PC-3 (cell line): ENCODE measurements around the gene GALNT2. TPM values are rescaled to one million over a fixed set of nuclear protein-coding genes. Genes with fewer than 3 reads are reported as not detected.

Experiments
- ATAC-seq: fragments of 200-7000 bp; cut with Tn5 transposase; 2 replicates; pipeline ENCODE4 v1.9.1; 2020; ENCODE audit warnings: mild to moderate bottlenecking, moderate library complexity
- BruUV-seq: library from RNA; stranded (reverse); fragments of 400-500 nt; replicated peaks from 2 replicates; lab custom pipeline; 2021; lab: Mats Ljungman, UMichigan
- CTCF ChIA-PET: fragments of 300-600 bp; sonication (Branson Sonifier 250); formaldehyde crosslinking; loops from one replicate; lab custom pipeline; 2022; ENCODE audit warnings: antibody characterized with exemption; lab: Charles Lee
- POLR2A ChIA-PET: fragments of 300-600 bp; sonication (Branson Sonifier 250); formaldehyde crosslinking; loops from one replicate; lab custom pipeline; 2022; ENCODE audit warnings: antibody characterized with exemption; ENCODE audit not compliant: unreplicated experiment; lab: Charles Lee
- DNase-seq: peaks from one replicate; pipeline ENCODE4 v3.0.0-alpha.2; 2015
- H2AFZ ChIP-seq: fragments of 300-600 bp; sonication (generic); 2 replicates; pipeline ENCODE4 v1.6.0; 2016; ENCODE audit warnings: antibody characterized with exemption, low read length
- H3F3A ChIP-seq: fragments of 300-600 bp; sonication (generic); one replicate; pipeline ENCODE4 v1.6.0; 2017; ENCODE audit warnings: antibody characterized with exemption, low read length, control low read depth, mild to moderate bottlenecking; ENCODE audit not compliant: unreplicated experiment
- H3K27ac ChIP-seq: fragments of 300-600 bp; sonication (generic); 2 replicates; pipeline ENCODE4 v1.5.1; 2016; ENCODE audit warnings: mild to moderate bottlenecking, low read length
- H3K27me3 ChIP-seq: fragments of 300-600 bp; sonication (generic); 2 replicates; pipeline ENCODE4 v1.6.1; 2016; ENCODE audit warnings: low read length, mixed read lengths
- H3K36me3 ChIP-seq: fragments of 300-600 bp; sonication (generic); 2 replicates; pipeline ENCODE4 v1.6.1; 2016; ENCODE audit warnings: low read depth, mixed run types, low read length, mixed read lengths
- H3K4me1 ChIP-seq: fragments of 300-600 bp; sonication (generic); 2 replicates; pipeline ENCODE4 v1.5.1; 2016; ENCODE audit warnings: low read length; ENCODE audit not compliant: insufficient read depth
- H3K4me2 ChIP-seq: fragments of 300-600 bp; sonication (generic); 2 replicates; pipeline ENCODE4 v1.6.0; 2016; ENCODE audit warnings: low read length
- H3K4me3 ChIP-seq: fragments of 300-600 bp; sonication (generic); 2 replicates; pipeline ENCODE4 v1.5.1; 2016; ENCODE audit warnings: mild to moderate bottlenecking, low read length, mixed read lengths
- H3K79me2 ChIP-seq: fragments of 300-600 bp; sonication (generic); 2 replicates; pipeline ENCODE4 v1.6.1; 2017; ENCODE audit warnings: low read length, mixed read lengths
- H3K9ac ChIP-seq: fragments of 300-600 bp; sonication (generic); 2 replicates; pipeline ENCODE4 v1.6.0; 2016; ENCODE audit warnings: mild to moderate bottlenecking, low read length
- H3K9me2 ChIP-seq: fragments of 300-600 bp; sonication (generic); replicated peaks from 2 replicates; pipeline ENCODE4 v1.6.1; 2016; ENCODE audit warnings: mixed run types, low read length, mixed read lengths
- H3K9me3 ChIP-seq: fragments of 300-600 bp; sonication (generic); 2 replicates; pipeline ENCODE4 v1.6.1; 2016; ENCODE audit warnings: low read length, mixed read lengths
- H4K20me1 ChIP-seq: fragments of 300-600 bp; sonication (generic); 2 replicates; pipeline ENCODE4 v1.6.1; 2016; ENCODE audit warnings: low read length, mixed read lengths
- CTCF ChIP-seq: fragments of 300-600 bp; sonication (generic); conservative IDR thresholded peaks from 2 replicates; pipeline ENCODE4 v1.5.1; 2017; ENCODE audit warnings: antibody characterized with exemption, low read depth, mild to moderate bottlenecking, low read length
- EZH2 ChIP-seq: fragments of 300-600 bp; sonication (generic); IDR thresholded peaks from one replicate; pipeline ENCODE4 v1.6.1; 2017; ENCODE audit warnings: antibody characterized with exemption, mild to moderate bottlenecking, low read length; ENCODE audit not compliant: unreplicated experiment
- EZH2phosphoT487 ChIP-seq: fragments of 300-600 bp; sonication (generic); IDR thresholded peaks from 2 replicates; pipeline ENCODE4 v1.6.1; 2018; ENCODE audit warnings: mild to moderate bottlenecking, antibody characterized with exemption, low read length, borderline replicate concordance
- intact Hi-C: fragments of 100-400 bp; cut with micrococcal nuclease; formaldehyde crosslinking; loops from 2 replicates; pipeline ENCODE4 v1.9.0; 2023
- total RNA-seq: library from RNA; depleted of rRNA; stranded (reverse); fragments of >200 nt; gene quantifications from 2 replicates; pipeline ENCODE4 v1.2.3, GENCODE V29; 2014

GALNT2 gene
- total RNA-seq, 1 experiment from 2014 or later, result 182 TPM

- Histone ChIP-seq H3K4me1 (no peaks in the 10 kb centered on the region), H3K79me2 (no peaks in the 10 kb centered on the region), H3K27ac (no peak overlapping the region), H2AFZ (no peak overlapping the region), H3F3A (no peaks in the 10 kb centered on the region), H3K27me3 (no peaks in the 10 kb centered on the region), H3K9me2 (no peaks in the 10 kb centered on the region), H3K9me3 (no peaks in the 10 kb centered on the region), H3K4me3 (no peak overlapping the region), H3K9ac (no peak overlapping the region), H3K36me3 (peaks cover 13% of the 10 kb centered on the region; the same call in 1 of the 2 replicates), H3K4me2 (no peak overlapping the region), H4K20me1 (no peaks in the 10 kb centered on the region)
- no peak for ATAC-seq
- DNase-seq, result no peak
- BruUV-seq, result no TSS peak
- TF ChIP-seq CTCF (no peak), EZH2phosphoT487 (no peak), EZH2 (no peak)
- POLR2A ChIA-PET, result no interaction called here
- CTCF ChIA-PET, result no interaction called here
- intact Hi-C loops, result no loop called here
Observed at GRCh38 chr1:230284891-230285290, 217.9 kb downstream of the GALNT2 start.

DNA sequence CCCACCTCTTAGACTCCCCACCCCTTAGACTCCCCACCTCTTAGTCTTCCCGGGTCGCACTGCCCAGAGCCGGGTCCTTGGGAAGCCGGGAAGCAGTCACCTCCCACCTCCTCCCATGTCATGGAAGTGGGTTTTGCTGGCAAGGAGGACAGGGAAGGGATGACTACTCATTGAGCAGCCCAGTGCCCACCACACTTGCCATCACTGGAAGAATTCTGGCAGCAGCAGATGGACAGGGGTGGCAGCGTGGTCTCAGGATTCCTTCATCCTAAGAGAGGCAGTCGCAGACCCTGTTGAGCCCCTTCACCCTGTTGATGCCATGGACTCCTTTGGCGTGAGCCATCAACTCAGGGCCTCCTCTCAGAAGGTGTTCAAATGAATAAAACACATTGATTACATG, 218.3 kb downstream of the GALNT2 start:
- intact Hi-C loops, result no loop called here
- Histone ChIP-seq H3K27ac (no peak overlapping the region), H2AFZ (no peak overlapping the region), H3K79me2 (no peaks in the 10 kb centered on the region), H3K4me1 (no peaks in the 10 kb centered on the region), H3K9me2 (no peaks in the 10 kb centered on the region), H3F3A (no peaks in the 10 kb centered on the region), H3K27me3 (no peaks in the 10 kb centered on the region), H3K9me3 (no peaks in the 10 kb centered on the region), H3K36me3 (peaks cover 8% of the 10 kb centered on the region; the same call in 1 of the 2 replicates), H3K9ac (no peak overlapping the region), H3K4me3 (no peak overlapping the region), H4K20me1 (no peaks in the 10 kb centered on the region), H3K4me2 (no peak overlapping the region)
- ATAC-seq (no peak), DNase-seq (no peak)
- BruUV-seq, result no TSS peak
- ChIA-PET POLR2A (no interaction called here), CTCF (no interaction called here)
- TF ChIP-seq CTCF (no peak), EZH2 (no peak), EZH2phosphoT487 (no peak)

DNA sequence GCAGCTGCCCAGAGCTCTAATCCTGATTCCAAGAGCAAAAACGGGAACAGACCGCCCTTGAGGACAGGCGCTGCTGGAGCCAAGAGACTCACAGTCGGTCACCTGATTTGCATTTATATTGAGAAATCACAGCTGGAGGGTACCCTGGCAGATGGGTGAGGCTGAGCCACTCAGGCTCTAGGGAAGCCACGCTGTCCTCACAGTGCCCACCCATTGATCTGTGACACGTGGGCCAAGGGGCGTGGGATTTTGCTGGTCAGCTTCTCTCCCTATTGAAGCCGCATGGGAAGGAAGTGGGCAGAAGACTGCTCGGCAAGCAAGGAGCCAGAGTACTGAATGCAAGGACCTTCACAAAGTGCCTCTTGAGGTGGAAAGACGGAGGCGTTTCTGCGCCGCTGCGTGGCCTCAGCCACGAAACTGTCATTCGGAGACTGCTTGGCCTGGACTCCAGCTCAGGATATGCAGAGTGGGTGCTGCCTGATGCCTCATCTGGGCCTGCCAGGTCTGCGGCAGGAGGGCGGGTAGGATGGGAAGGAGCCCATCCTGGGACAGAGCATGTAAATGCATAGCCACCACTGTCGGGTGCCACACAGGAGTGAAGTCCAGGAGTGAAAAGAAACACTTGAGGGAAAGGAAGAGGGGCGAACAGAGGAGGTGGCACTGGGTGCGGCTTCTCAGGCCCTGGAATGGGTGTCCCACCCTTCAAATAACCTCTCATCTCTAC, 219.3 kb downstream of the GALNT2 start:
- Histone ChIP-seq H3K27ac (no peak overlapping the region), H3K9me2 (no peaks in the 10 kb centered on the region)
- CTCF ChIA-PET, result no interaction called here

More for the DNA sequence above, 219.3 kb downstream of the GALNT2 start:
- DNase-seq (no peak), ATAC-seq (no peak)
- Histone ChIP-seq H3F3A (no peaks in the 10 kb centered on the region), H4K20me1 (no peaks in the 10 kb centered on the region), H2AFZ (no peak overlapping the region), H3K27me3 (no peaks in the 10 kb centered on the region), H3K79me2 (no peaks in the 10 kb centered on the region), H3K4me3 (no peak overlapping the region), H3K9ac (no peak overlapping the region), H3K9me3 (no peaks in the 10 kb centered on the region), H3K4me2 (no peak overlapping the region), H3K36me3 (peaks cover 5% of the 10 kb centered on the region; the same call in 1 of the 2 replicates), H3K4me1 (no peaks in the 10 kb centered on the region)
- TF ChIP-seq EZH2phosphoT487, result no peak
- no peak for TF ChIP-seq CTCF
- TF ChIP-seq EZH2, result no peak
- intact Hi-C loops, result no loop called here
- POLR2A ChIA-PET, result no interaction called here
- no TSS peak for BruUV-seq
